Spleen (tissue), 11 donors: ENCODE results near the gene FAM9A. TPM values are rescaled to one million over a fixed set of nuclear protein-coding genes. Genes with fewer than 3 reads are reported as not detected.

Experiments
- DNase-seq: peaks from one replicate; pipeline ENCODE4 v3.0.0-alpha.2; 2020
- H3K27ac ChIP-seq, 8 donors: fragments of 200-600 bp; sonication (generic) in 7 of 8; 1 replicate in 4 of 8; 2 replicates in 4 of 8; pipeline versions ENCODE4 v1.5.0 to v1.8.0; 2016 to 2021; ENCODE audit warnings: inconsistent platforms in 4 of 8, mild to moderate bottlenecking in 4 of 8, moderate library complexity in 1 of 8
- H3K27me3 ChIP-seq, 7 donors: fragments of 200-600 bp; sonication (generic) in 6 of 7; replicated peaks in 1 of 7; 1 replicate in 4 of 7; 2 replicates in 3 of 7; pipeline versions ENCODE4 v1.5.0 to v1.8.0; 2016 to 2021; ENCODE audit warnings: inconsistent platforms in 3 of 7, mild to moderate bottlenecking in 1 of 7
- H3K36me3 ChIP-seq, 6 donors: fragments of 200-600 bp; sonication (generic) in 5 of 6; 1 replicate in 4 of 6; 2 replicates in 2 of 6; pipeline versions ENCODE4 v1.5.0 to v1.8.0; 2016 to 2021; ENCODE audit warnings: inconsistent platforms in 2 of 6
- H3K4me1 ChIP-seq, 6 donors: fragments of 200-600 bp; sonication (generic) in 5 of 6; 1 replicate in 3 of 6; 2 replicates in 3 of 6; pipeline versions ENCODE4 v1.5.0 to v1.8.0; 2016 to 2021; ENCODE audit warnings: inconsistent platforms in 3 of 6
- H3K4me3 ChIP-seq, 8 donors: fragments of 200-600 bp; sonication (generic) in 7 of 8; 1 replicate in 4 of 8; 2 replicates in 4 of 8; pipeline versions ENCODE4 v1.5.0 to v1.8.0; 2016 to 2021; ENCODE audit warnings: inconsistent platforms in 4 of 8, mild to moderate bottlenecking in 4 of 8, moderate library complexity in 2 of 8
- H3K9me3 ChIP-seq, 8 donors: fragments of 200-600 bp; sonication (generic) in 7 of 8; 1 replicate in 4 of 8; 2 replicates in 4 of 8; pipeline versions ENCODE4 v1.5.0 to v1.8.0; 2016 to 2021; ENCODE audit warnings: inconsistent platforms in 4 of 8
- CTCF ChIP-seq, 11 experiments: fragments of 200-600 bp in 7 of 11; fragments of 450-650 bp in 4 of 11; sonication (generic) in 4 of 11; IDR thresholded peaks in 8 of 11; conservative IDR thresholded peaks in 3 of 11; 1 replicate in 7 of 11; 2 replicates in 4 of 11; pipeline versions ENCODE4 v1.4.0 to v1.8.0; 2016 to 2021; ENCODE audit warnings: antibody characterized with exemption in 11 of 11, inconsistent platforms in 4 of 11, mild to moderate bottlenecking in 1 of 11
- POLR2A ChIP-seq, 3 donors: fragments of 450-650 bp; IDR thresholded peaks; one replicate each; pipeline ENCODE4 v1.5.1; 2017; ENCODE audit warnings: antibody characterized with exemption in 3 of 3, mild to moderate bottlenecking in 1 of 3
- POLR2AphosphoS5 ChIP-seq, 3 donors: sonication (generic); formaldehyde crosslinking; IDR thresholded peaks; one replicate each; pipeline ENCODE4 v1.5.1; 2017; ENCODE audit warnings: antibody characterized with exemption in 3 of 3
- WGBS, 5 donors: extraction: QIAGEN DNeasy Blood & Tissue Kit in 3 of 5; methylation state at CpG; one replicate each; pipeline versions ENCODE4 v1.1.5 to v1.1.7; 2013 to 2018; 5-methylcytosine and 5-hydroxymethylcytosine counted together
- intact Hi-C: fragments of 100-400 bp; cut with DNase I; formaldehyde crosslinking; loops from one replicate; pipeline ENCODE4 v1.15.0; 2023; ENCODE audit warnings: low total_unique reads
- polyA plus RNA-seq, 3 donors: library from polyadenylated mRNA; stranded (reverse); fragments of 200-250 nt; gene quantifications; one replicate each; pipeline ENCODE4 v1.2.1, GENCODE V29; 2013
- total RNA-seq, 7 donors: library from RNA; depleted of rRNA in 3 of 7; stranded (reverse); fragments of >200 nt in 3 of 7; fragmentation: NEBNext Ultra II Directional in 4 of 7; extraction: Animal tissue kit (Norgen Biotek cat#: 25700) in 4 of 7; gene quantifications; one replicate each; pipeline versions ENCODE4 v1.1.0 to v1.2.1, GENCODE V29; 2016 to 2021
- donor health status: healthy with polysubstance abuse.
- donor health status: DM: no; HTN: no; CAD: no; lungs with moderate emphysema.
- donor health status: DM: no; HTN: no; CAD: no.
- donor health status: Bipolar disorder and iron deficiency.
- donor health status: healthy.
- donor health status: DM: no; HTN: no; CAD: no.
- donor health status: DM: yes; HTN: yes; CAD: no.

FAM9A gene
- total and polyA plus RNA-seq, 10 donors, result not detected

GRCh38 chrX:8845060-8845459, 43.9 kb upstream of the FAM9A start:
- 73 to 91% (median 87%) methylated on average over 8 to 11 of the region's 11 CpGs for WGBS, 5 donors
- no peak for DNase-seq
- intact Hi-C loops, result no loop called here
- no peak overlapping the region for H3K27ac ChIP-seq
- no peak overlapping the region for H3K4me3 ChIP-seq
- H3K27me3 ChIP-seq, result peaks cover 0 to 17% (median 0%) of the 10 kb centered on the region in 7 donors
- no peaks in the 10 kb centered on the region for H3K4me1 ChIP-seq
- H3K9me3 ChIP-seq, result no peaks in the 10 kb centered on the region
- H3K36me3 ChIP-seq, result no peaks in the 10 kb centered on the region
- TF ChIP-seq POLR2A (IDR thresholded peaks at IDR 0.05), result no peak
- no peak for TF ChIP-seq CTCF (IDR thresholded peaks at IDR 0.05 in 8 of 11, conservative IDR thresholded peaks at IDR 0.05 in 3 of 11)
- TF ChIP-seq POLR2AphosphoS5 (IDR thresholded peaks at IDR 0.05), result no peak

- TF ChIP-seq POLR2A (IDR thresholded peaks at IDR 0.05), result no peak
- no peak for TF ChIP-seq CTCF (IDR thresholded peaks at IDR 0.05 in 8 of 11, conservative IDR thresholded peaks at IDR 0.05 in 3 of 11)
- no peak for TF ChIP-seq POLR2AphosphoS5 (IDR thresholded peaks at IDR 0.05)
- no peak overlapping the region for H3K27ac ChIP-seq
- intact Hi-C loops, result no loop called here
- DNase-seq, result no peak
- H3K9me3 ChIP-seq, result no peaks in the 10 kb centered on the region
- H3K4me1 ChIP-seq, result no peaks in the 10 kb centered on the region
- H3K27me3 ChIP-seq, result peaks cover 0 to 9% (median 0%) of the 10 kb centered on the region in 7 donors
- WGBS, 5 donors, result 67 to 100% (median 85%) methylated on average over 1 of the region's 1 CpG
- no peak overlapping the region for H3K4me3 ChIP-seq
- H3K36me3 ChIP-seq, result no peaks in the 10 kb centered on the region
These were observed 43.0 kb upstream of the FAM9A start for GRCh38 chrX:8844157-8844556.

GRCh38 chrX:8841911-8842310, 40.7 kb upstream of the FAM9A start:
- no peak overlapping the region for H3K4me3 ChIP-seq
- no peak for DNase-seq
- no peaks in the 10 kb centered on the region for H3K4me1 ChIP-seq
- H3K27ac ChIP-seq, result no peak overlapping the region
- H3K9me3 ChIP-seq, result no peaks in the 10 kb centered on the region
- no peaks in the 10 kb centered on the region for H3K36me3 ChIP-seq
- WGBS, 5 donors, result 66 to 93% (median 90%) methylated on average over 6 of the region's 6 CpGs
- no peak for TF ChIP-seq POLR2AphosphoS5 (IDR thresholded peaks at IDR 0.05)
- peaks cover 0 to 13% (median 0%) of the 10 kb centered on the region in 7 donors for H3K27me3 ChIP-seq
- intact Hi-C loops, result no loop called here

- Histone ChIP-seq H3K36me3 (no peaks in the 10 kb centered on the region), H3K27me3 (peaks cover 0 to 4% (median 0%) of the 10 kb centered on the region in 7 donors), H3K4me3 (no peak overlapping the region), H3K4me1 (no peaks in the 10 kb centered on the region), H3K9me3 (no peaks in the 10 kb centered on the region), H3K27ac (no peak overlapping the region)
- TF ChIP-seq POLR2A (IDR thresholded peaks at IDR 0.05) (no peak), CTCF (IDR thresholded peaks at IDR 0.05 in 8 of 11, conservative IDR thresholded peaks at IDR 0.05 in 3 of 11) (no peak), POLR2AphosphoS5 (IDR thresholded peaks at IDR 0.05) (no peak)
- 58 to 90% (median 72%) methylated on average over 1 of the region's 1 CpG for WGBS, 5 donors
- intact Hi-C loops, result no loop called here
- no peak for DNase-seq
These were observed 33.2 kb upstream of the FAM9A start for GRCh38 chrX:8834392-8834791.
